NCI-H128 (cell line): ENCODE measurements around the gene RNF19B.

ENCODE experiments used
- DNase-seq: peaks from one replicate; lab custom pipeline; 2025; ENCODE audit not compliant: unreplicated experiment; lab: John Stamatoyannopoulos, UW

The RNF19B gene, protein sequence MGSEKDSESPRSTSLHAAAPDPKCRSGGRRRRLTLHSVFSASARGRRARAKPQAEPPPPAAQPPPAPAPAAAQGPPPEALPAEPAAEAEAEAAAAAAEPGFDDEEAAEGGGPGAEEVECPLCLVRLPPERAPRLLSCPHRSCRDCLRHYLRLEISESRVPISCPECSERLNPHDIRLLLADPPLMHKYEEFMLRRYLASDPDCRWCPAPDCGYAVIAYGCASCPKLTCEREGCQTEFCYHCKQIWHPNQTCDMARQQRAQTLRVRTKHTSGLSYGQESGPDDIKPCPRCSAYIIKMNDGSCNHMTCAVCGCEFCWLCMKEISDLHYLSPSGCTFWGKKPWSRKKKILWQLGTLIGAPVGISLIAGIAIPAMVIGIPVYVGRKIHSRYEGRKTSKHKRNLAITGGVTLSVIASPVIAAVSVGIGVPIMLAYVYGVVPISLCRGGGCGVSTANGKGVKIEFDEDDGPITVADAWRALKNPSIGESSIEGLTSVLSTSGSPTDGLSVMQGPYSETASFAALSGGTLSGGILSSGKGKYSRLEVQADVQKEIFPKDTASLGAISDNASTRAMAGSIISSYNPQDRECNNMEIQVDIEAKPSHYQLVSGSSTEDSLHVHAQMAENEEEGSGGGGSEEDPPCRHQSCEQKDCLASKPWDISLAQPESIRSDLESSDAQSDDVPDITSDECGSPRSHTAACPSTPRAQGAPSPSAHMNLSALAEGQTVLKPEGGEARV

DNA sequence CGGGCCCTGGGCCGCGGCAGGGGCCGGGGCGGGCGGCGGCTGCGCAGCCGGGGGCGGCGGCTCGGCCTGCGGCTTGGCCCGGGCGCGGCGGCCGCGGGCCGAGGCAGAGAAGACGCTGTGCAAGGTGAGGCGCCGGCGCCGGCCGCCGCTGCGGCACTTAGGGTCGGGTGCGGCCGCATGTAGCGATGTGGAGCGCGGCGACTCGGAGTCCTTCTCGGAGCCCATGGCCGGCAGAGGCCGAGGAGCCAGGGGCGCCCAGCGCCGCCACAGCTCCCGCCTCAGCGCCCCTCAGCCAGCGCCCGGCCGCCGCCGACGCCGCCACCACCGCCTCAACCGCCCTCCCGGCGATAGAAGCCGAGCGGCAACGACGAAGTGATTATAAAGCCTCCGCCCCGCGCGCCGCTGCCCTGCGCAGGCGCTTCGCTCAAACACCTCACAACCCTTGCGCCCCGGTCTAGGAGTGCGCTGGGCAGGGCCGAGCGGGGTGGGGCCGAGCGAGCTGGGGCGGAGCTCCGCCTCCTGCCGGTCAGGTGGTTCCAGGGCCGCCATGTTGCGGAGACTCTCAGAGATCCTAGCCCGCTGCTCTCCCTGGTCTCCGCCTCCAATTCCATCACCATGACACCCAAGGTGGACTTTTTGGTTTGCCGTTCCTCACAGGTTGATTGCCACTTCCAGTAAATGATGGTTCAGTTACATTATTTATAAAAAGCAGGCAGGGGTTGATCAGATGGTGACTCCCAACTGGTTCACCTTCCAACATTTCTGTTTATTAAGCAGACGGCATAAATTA, at the start of gene RNF19B:
Gene RNF19B, minus strand, starts transcription at position 349 of the 790 bp plus-strand sequence. Its CDS starts 124 bp downstream, at position 225.
- peak; percentile 97 for DNase-seq

DNA sequence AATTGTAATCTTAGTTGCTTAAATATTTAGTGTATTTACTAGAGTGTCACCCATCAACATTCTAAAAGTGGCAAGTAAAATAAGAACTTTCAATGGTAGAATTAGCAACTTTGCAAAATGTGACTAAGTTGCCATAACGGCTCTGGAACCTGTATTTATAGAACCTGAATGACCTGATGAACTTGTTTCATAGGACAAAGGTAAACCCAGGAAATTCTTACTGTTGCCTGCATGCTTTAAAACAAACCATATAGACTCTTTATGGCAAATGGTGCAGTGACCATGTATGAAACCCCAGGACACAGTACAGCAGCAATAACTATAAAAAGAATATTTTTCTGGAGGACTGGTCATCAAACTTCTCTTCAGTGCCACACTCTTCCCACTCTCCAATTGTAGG, 49.2 kb upstream of the RNF19B start:
- no peak for DNase-seq

DNA sequence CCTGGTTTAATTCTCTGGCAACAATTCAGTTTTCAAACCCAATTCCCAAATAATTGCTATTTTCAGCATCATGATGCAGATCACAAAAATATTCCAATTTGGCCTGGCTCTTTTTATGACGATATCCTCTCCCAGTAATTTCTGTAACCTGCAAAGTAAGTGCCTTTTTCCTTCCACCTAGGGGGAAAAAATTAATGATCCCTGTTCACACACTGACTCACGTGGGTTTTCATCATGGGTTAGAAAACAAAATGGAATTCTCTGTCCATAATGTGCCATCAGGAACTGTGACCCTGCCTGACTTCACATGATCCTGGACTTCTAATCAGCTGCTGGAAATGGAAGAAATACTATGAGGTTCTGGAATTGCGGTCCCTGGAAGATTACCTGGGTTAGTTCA, 47.6 kb upstream of the RNF19B start:
- DNase-seq: no peak

DNA sequence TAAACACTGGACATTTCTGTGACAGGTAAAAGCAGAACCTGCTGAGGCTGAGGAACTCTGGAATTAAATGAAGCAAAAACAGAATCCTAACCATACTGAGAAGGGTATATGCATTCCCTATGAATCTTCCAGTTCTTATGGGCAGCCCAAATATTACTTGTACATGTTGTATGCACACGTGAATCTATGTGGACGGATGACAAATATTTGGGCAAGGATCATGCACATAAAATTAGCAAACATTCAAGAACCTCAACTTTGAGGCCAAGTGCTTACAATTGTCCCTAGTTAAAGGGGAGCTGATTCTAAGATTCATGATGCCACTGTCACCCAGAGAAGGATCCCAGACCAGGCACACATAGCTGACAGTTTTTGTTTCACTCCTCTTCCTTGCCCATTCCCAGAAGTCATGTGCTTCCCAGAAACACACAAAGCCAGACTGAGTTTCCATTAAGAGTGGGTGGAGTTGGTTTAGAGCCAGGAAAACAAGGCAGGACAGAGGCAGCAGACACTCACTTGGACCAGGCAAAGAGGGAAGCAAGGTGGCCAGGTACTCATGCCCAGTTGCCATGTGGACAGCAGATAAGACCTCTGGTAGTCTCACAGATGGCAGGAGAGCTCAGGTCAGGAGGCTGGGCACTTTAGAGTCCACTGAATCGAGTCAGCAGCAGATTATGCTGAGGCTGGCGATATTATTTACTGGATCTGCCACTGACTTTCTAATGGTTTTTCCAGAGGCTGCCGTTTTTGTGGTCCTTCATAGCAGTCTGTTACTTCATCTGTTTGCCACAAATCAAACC, 46.5 kb upstream of the RNF19B start:
- DNase-seq: no peak

DNA sequence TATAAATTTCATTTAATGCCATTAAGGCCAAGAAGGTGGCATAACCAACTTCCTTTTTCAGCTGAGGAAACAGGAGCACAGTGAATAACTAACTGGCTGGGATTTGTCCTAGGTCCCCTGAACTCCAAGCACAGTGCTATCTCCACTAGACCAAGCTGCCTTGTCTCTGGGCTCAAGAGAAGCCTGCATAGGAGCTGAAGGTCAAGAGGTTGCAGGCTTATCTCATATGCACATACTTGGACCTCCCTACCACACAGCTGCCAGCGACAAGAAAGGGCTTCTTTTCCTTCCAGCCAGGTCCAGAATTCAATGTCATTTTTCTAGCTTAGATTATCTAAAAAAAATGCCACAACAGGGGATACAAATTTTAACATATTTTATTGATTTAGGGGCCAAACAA, 45.0 kb upstream of the RNF19B start:
- no peak for DNase-seq

- no peak for DNase-seq
These were observed 43.7 kb upstream of the RNF19B start for GRCh38 chr1:33008051-33008914.

GRCh38 chr1:33007190-33008050, 42.8 kb upstream of the RNF19B start:
- peak; percentile 41 for DNase-seq

- DNase-seq: no peak
These were observed 41.3 kb upstream of the RNF19B start for GRCh38 chr1:33005838-33006421.

GRCh38 chr1:33005117-33005837, 40.7 kb upstream of the RNF19B start:
- no peak for DNase-seq

DNA sequence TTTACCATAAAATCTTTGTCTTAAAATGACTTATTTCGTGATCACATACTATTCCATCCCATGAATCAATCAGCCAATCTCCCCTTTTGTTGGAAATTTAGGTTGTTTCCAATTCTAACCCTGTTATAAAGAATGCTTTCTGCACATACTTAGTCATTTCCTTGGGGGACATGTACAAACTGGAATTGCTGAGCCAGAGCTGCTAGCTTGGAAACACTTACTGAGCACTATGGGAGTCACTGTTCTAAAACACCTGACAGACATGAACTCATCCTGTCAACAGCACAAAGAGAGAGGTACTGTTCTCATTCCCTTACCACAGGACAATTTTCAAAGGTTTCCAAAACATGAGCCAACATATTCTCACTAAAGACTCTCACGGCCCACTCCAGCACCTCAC, 40.0 kb upstream of the RNF19B start:
- DNase-seq: no peak

- DNase-seq: no peak
These were observed 39.0 kb upstream of the RNF19B start for GRCh38 chr1:33003657-33004056.

GRCh38 chr1:33002006-33002405, 37.4 kb upstream of the RNF19B start:
- DNase-seq: no peak

- no peak for DNase-seq
These were observed 36.7 kb upstream of the RNF19B start for GRCh38 chr1:33001282-33001681.

- DNase-seq: no peak
These were observed 35.9 kb upstream of the RNF19B start for GRCh38 chr1:33000427-33001026.

- no peak for DNase-seq
These were observed 34.4 kb upstream of the RNF19B start for GRCh38 chr1:32998997-32999396.

GRCh38 chr1:32998064-32998463, 33.5 kb upstream of the RNF19B start:
- DNase-seq: no peak

DNA sequence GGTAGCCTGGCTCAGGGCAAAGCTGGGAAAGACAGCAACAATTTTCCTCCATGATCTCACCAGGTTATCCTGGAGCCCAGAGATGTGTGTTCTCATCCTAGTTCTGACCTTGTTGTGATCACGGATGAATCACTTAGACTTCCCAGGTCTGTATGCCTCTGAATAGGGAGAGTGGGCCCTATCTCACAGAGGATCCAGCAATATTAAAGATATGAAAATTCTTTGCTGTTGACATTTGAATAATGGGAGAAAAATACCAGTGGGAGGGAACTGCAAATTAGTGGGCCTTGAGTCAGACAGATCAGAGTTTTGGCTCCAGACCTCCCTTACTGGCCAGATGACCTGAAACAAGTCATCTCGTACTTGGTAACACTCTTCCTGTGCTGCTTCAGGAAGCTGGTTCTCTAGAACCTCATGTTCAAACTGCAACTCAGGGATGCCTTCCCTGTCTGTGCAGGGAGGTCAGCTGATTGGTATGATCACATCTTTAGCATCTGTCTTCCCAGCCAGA, 32.8 kb upstream of the RNF19B start:
- no peak for DNase-seq
